Caco-2 (cell line): ENCODE data around the gene KMO. TPM values are rescaled to one million over a fixed set of nuclear protein-coding genes. Genes with fewer than 3 reads are reported as not detected.

Experiments used
- BruUV-seq: library from RNA; stranded (reverse); fragments of 400-500 nt; replicated peaks from 2 replicates; lab custom pipeline; 2021; lab: Mats Ljungman, UMichigan
- CTCF ChIA-PET: fragments of 300-600 bp; sonication (Branson Sonifier 250); formaldehyde crosslinking; loops from one replicate; lab custom pipeline; 2022; ENCODE audit warnings: antibody characterized with exemption; lab: Charles Lee
- POLR2A ChIA-PET: fragments of 300-600 bp; sonication (Branson Sonifier 250); formaldehyde crosslinking; loops from one replicate; lab custom pipeline; 2022; ENCODE audit warnings: antibody characterized with exemption; lab: Charles Lee
- DNase-seq, 2 experiments: peaks; one replicate each; pipeline versions ENCODE4 v3.0.0 to v3.0.0-alpha.2; 2020 to 2022
- H3K27me3 ChIP-seq: replicated peaks from 2 replicates; pipeline ENCODE4 v1.6.0; 2011; ENCODE audit warnings: low read length; ENCODE audit not compliant: control insufficient read depth, insufficient read depth
- H3K36me3 ChIP-seq: 2 replicates; pipeline ENCODE4 v1.5.1; 2011; ENCODE audit warnings: low read length; ENCODE audit not compliant: control insufficient read depth, insufficient read depth
- H3K4me1 ChIP-seq: fragments of 250-450 bp; sonication (Bioruptor Pico); 2 replicates; pipeline ENCODE4 v1.5.1; 2020; ENCODE audit warnings: mild to moderate bottlenecking
- H3K4me3 ChIP-seq: 2 replicates; pipeline ENCODE4 v1.5.1; 2011; ENCODE audit warnings: low read depth, mild to moderate bottlenecking, control low read depth, low read length
- H3K9me3 ChIP-seq: fragments of 250-450 bp; sonication (Bioruptor Pico); 2 replicates; pipeline ENCODE4 v1.5.1; 2020; ENCODE audit warnings: mild to moderate bottlenecking, moderate library complexity
- H3K27ac Mint-ChIP-seq: one replicate; pipeline ENCODE4 v1.8.0; 2022; ENCODE audit warnings: mixed read lengths; ENCODE audit not compliant: unreplicated experiment
- H3K27me3 Mint-ChIP-seq: one replicate; pipeline ENCODE4 v1.8.0; 2022; ENCODE audit warnings: mixed read lengths; ENCODE audit not compliant: insufficient read depth, unreplicated experiment
- H3K36me3 Mint-ChIP-seq: one replicate; pipeline ENCODE4 v1.8.0; 2022; ENCODE audit warnings: mild to moderate bottlenecking, mixed read lengths; ENCODE audit not compliant: insufficient read depth, unreplicated experiment
- H3K4me1 Mint-ChIP-seq: one replicate; pipeline ENCODE4 v1.8.0; 2022; ENCODE audit warnings: low read depth, mixed read lengths; ENCODE audit not compliant: unreplicated experiment
- H3K4me3 Mint-ChIP-seq: one replicate; pipeline ENCODE4 v1.8.0; 2022; ENCODE audit warnings: mild to moderate bottlenecking, moderate library complexity, mixed read lengths; ENCODE audit not compliant: unreplicated experiment
- H3K9me3 Mint-ChIP-seq: one replicate; pipeline ENCODE4 v1.8.0; 2022; ENCODE audit warnings: mixed read lengths; ENCODE audit not compliant: unreplicated experiment
- CTCF ChIP-seq, 2 experiments: fragments of 200-600 bp in 1 of 2; IDR thresholded peaks; 1 replicate in 1 of 2; 2 replicates in 1 of 2; pipeline versions ENCODE4 v1.5.1 to v1.8.0; 2011 to 2022; ENCODE audit warnings: antibody characterized with exemption in 1 of 2, control low read depth in 1 of 2, inconsistent platforms in 1 of 2, low read depth in 1 of 2, low read length in 1 of 2, mild to moderate bottlenecking in 1 of 2, moderate library complexity in 1 of 2; ENCODE audit not compliant: insufficient read depth in 1 of 2, severe bottlenecking in 1 of 2, unreplicated experiment in 1 of 2
- intact Hi-C: fragments of 100-400 bp; cut with micrococcal nuclease; formaldehyde crosslinking; loops from one replicate; pipeline ENCODE4 v1.10.0; 2022; ENCODE audit not compliant: unreplicated experiment
- total RNA-seq: library from RNA; stranded (reverse); gene quantifications from 2 replicates; pipeline ENCODE4 v1.2.3, GENCODE V29; 2022

KMO gene
- total RNA-seq, 1 experiment from 2014 or later = not detected

- POLR2A ChIA-PET = interaction anchor here (0.5 kb wide), 1 partner anchor 282 kb away, joined by 15 read pairs; no protein-coding TSS in a partner anchor
- Histone ChIP-seq H3K4me3 (no peak overlapping the region), H3K9me3 (no peaks in the 10 kb centered on the region), H3K27me3 (no peaks in the 10 kb centered on the region), H3K4me1 (peaks cover 18% of the 10 kb centered on the region), H3K36me3 (no peaks in the 10 kb centered on the region)
- Mint-ChIP-seq H3K4me3 (no peak overlapping the region), H3K27me3 (no peaks in the 10 kb centered on the region), H3K4me1 (peaks cover 11% of the 10 kb centered on the region), H3K27ac (no peak overlapping the region), H3K36me3 (no peaks in the 10 kb centered on the region), H3K9me3 (no peaks in the 10 kb centered on the region)
- no TSS peak for BruUV-seq
- TF ChIP-seq CTCF (IDR thresholded peaks at IDR 0.05; ENCODE audit: insufficient read depth in 1 of 2, low read depth in 1 of 2, low read length in 1 of 2, severe bottlenecking in 1 of 2, unreplicated experiment in 1 of 2) = no peak
- DNase-seq = no peak
- CTCF ChIA-PET = no interaction called here
- intact Hi-C loops = no loop called here
These were observed 64.5 kb downstream of the KMO start for GRCh38 chr1:241596633-241597032.

- H3K27me3 Mint-ChIP-seq = no peaks in the 10 kb centered on the region
- Histone ChIP-seq H3K36me3 (no peaks in the 10 kb centered on the region), H3K4me1 (peaks cover 9% of the 10 kb centered on the region), H3K27me3 (no peaks in the 10 kb centered on the region), H3K9me3 (no peaks in the 10 kb centered on the region), H3K4me3 (no peak overlapping the region)
- no TSS peak for BruUV-seq
- intact Hi-C loops = no loop called here
- POLR2A ChIA-PET = no interaction called here
- no peak overlapping the region for H3K4me3 Mint-ChIP-seq
- no peak for TF ChIP-seq CTCF (IDR thresholded peaks at IDR 0.05; ENCODE audit: insufficient read depth in 1 of 2, low read depth in 1 of 2, low read length in 1 of 2, severe bottlenecking in 1 of 2, unreplicated experiment in 1 of 2)
- CTCF ChIA-PET = no interaction called here
- H3K4me1 Mint-ChIP-seq = no peaks in the 10 kb centered on the region
- H3K27ac Mint-ChIP-seq = no peak overlapping the region
- H3K9me3 Mint-ChIP-seq = no peaks in the 10 kb centered on the region
- H3K36me3 Mint-ChIP-seq = no peaks in the 10 kb centered on the region
- DNase-seq = no peak
These were observed 66.1 kb downstream of the KMO start for GRCh38 chr1:241598249-241598648.

DNA sequence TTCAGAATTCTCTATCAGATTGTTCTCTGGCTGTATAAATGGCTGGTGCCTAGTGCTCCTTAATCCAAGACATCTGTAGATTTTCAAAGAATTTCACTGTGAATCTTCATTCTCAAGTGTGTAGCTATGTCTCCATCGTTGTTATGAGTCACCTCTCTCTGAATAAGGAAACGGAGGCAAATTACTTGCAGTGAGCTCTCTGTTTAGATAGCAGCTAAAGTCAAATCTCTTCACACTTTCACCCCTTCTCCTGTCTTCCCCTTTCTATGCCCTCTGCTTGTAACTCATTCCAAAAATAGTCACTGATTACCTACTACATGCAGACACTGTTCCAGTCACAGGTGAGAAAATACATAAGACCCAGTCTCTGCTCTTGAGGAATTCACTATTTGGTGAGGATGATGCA lies 68.3 kb downstream of the KMO start:
- no peaks in the 10 kb centered on the region for H3K9me3 ChIP-seq
- Mint-ChIP-seq H3K4me1 (no peaks in the 10 kb centered on the region), H3K27ac (no peak overlapping the region), H3K9me3 (no peaks in the 10 kb centered on the region), H3K4me3 (no peak overlapping the region), H3K36me3 (no peaks in the 10 kb centered on the region), H3K27me3 (no peaks in the 10 kb centered on the region)
- POLR2A ChIA-PET = no interaction called here
- CTCF ChIA-PET = no interaction called here
- no peak for DNase-seq
- no peak overlapping the region for H3K4me3 ChIP-seq
- BruUV-seq = no TSS peak
- intact Hi-C loops = no loop called here
- H3K27me3 ChIP-seq = no peaks in the 10 kb centered on the region
- H3K4me1 ChIP-seq = peaks cover 9% of the 10 kb centered on the region
- TF ChIP-seq CTCF (IDR thresholded peaks at IDR 0.05; ENCODE audit: insufficient read depth in 1 of 2, low read depth in 1 of 2, low read length in 1 of 2, severe bottlenecking in 1 of 2, unreplicated experiment in 1 of 2) = no peak
- no peaks in the 10 kb centered on the region for H3K36me3 ChIP-seq
